WTC11 (cell line): ENCODE measurements around the gene MRTFB.

Experiments used
- CBFB ChIP-seq: sonication (generic); formaldehyde crosslinking; IDR thresholded peaks from 2 replicates; pipeline ENCODE4 v1.8.1; 2022; ENCODE audit warnings: mild to moderate bottlenecking, low read depth, missing genetic modification reagents
- FOXK1 ChIP-seq: sonication (generic); formaldehyde crosslinking; IDR thresholded peaks from 2 replicates; pipeline ENCODE4 v1.8.0; 2022; ENCODE audit warnings: mild to moderate bottlenecking, moderate library complexity, missing genetic modification reagents
- MLX ChIP-seq: sonication (generic); formaldehyde crosslinking; IDR thresholded peaks from 2 replicates; pipeline ENCODE4 v1.8.1; 2023; ENCODE audit warnings: mild to moderate bottlenecking, missing genetic modification reagents, moderate library complexity
- NR1H2 ChIP-seq: sonication (generic); formaldehyde crosslinking; IDR thresholded peaks from 2 replicates; pipeline ENCODE4 v1.9.0; 2021; ENCODE audit warnings: mild to moderate bottlenecking, moderate library complexity, missing genetic modification reagents
- NR3C1 ChIP-seq: sonication (generic); formaldehyde crosslinking; conservative IDR thresholded peaks from 2 replicates; pipeline ENCODE4 v1.8.1; 2023; ENCODE audit warnings: low read depth, mild to moderate bottlenecking, missing genetic modification reagents
- SMAD3 ChIP-seq: sonication (generic); formaldehyde crosslinking; IDR thresholded peaks from 2 replicates; pipeline ENCODE4 v1.8.0; 2022; ENCODE audit warnings: missing genetic modification reagents, mild to moderate bottlenecking, borderline replicate concordance
- TCF7 ChIP-seq: sonication (generic); formaldehyde crosslinking; IDR thresholded peaks from 2 replicates; pipeline ENCODE4 v1.8.0; 2022; ENCODE audit warnings: mild to moderate bottlenecking, low read depth, missing genetic modification reagents, moderate library complexity
- USF2 ChIP-seq: sonication (generic); formaldehyde crosslinking; IDR thresholded peaks from 2 replicates; pipeline ENCODE4 v1.8.1; 2023; ENCODE audit warnings: mild to moderate bottlenecking, missing genetic modification reagents, moderate library complexity
- ZBTB43 ChIP-seq: sonication (generic); formaldehyde crosslinking; IDR thresholded peaks from 2 replicates; pipeline ENCODE4 v1.8.1; 2023; ENCODE audit warnings: mild to moderate bottlenecking, missing genetic modification reagents
- ZNF425 ChIP-seq: fragments of 250-450 bp; sonication (Bioruptor Pico); conservative IDR thresholded peaks from 2 replicates; pipeline ENCODE4 v1.9.0; 2021; ENCODE audit warnings: mild to moderate bottlenecking
- TF ChIP-seq, protein P1 (sequence below): fragments of 200-600 bp; IDR thresholded peaks from 2 replicates; pipeline ENCODE4 v1.8.0; 2022; ENCODE audit warnings: antibody characterized with exemption

DNA sequence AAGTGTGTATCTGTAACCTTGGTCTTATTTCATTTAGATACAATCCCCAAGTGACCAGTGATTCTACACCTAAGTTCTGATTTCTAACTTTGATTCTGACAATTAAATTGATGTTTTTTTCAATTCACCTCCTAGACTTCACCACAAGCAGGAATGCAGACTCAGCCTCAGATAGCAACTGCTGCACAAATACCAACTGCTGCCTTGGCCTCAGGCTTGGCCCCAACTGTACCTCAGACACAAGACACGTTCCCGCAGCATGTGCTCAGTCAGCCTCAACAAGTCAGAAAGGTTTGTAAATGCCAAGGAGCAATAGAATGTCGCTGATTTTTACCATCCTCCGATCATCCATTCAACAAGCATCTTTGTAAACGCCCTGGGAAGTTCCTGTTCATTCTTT is 177.7 kb downstream of the MRTFB start:
- TF ChIP-seq SMAD3 (CRISPR knock-in tag) (no peak), CBFB (CRISPR knock-in tag) (no peak), FOXK1 (CRISPR knock-in tag) (no peak), NR3C1 (CRISPR knock-in tag) (no peak), MLX (CRISPR knock-in tag) (no peak), ZBTB43 (CRISPR knock-in tag) (no peak), NR1H2 (CRISPR knock-in tag) (no peak), TCF7 (no peak), ZNF425 (CRISPR knock-in tag) (no peak), USF2 (CRISPR knock-in tag) (no peak)
- TF ChIP-seq, protein P1, sequence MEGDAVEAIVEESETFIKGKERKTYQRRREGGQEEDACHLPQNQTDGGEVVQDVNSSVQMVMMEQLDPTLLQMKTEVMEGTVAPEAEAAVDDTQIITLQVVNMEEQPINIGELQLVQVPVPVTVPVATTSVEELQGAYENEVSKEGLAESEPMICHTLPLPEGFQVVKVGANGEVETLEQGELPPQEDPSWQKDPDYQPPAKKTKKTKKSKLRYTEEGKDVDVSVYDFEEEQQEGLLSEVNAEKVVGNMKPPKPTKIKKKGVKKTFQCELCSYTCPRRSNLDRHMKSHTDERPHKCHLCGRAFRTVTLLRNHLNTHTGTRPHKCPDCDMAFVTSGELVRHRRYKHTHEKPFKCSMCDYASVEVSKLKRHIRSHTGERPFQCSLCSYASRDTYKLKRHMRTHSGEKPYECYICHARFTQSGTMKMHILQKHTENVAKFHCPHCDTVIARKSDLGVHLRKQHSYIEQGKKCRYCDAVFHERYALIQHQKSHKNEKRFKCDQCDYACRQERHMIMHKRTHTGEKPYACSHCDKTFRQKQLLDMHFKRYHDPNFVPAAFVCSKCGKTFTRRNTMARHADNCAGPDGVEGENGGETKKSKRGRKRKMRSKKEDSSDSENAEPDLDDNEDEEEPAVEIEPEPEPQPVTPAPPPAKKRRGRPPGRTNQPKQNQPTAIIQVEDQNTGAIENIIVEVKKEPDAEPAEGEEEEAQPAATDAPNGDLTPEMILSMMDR = no peak
